Esophagus squamous epithelium (tissue), 5 donors: ENCODE results near the gene AIP. TPM values are rescaled to one million over a fixed set of nuclear protein-coding genes. Genes with fewer than 3 reads are reported as not detected.

Experiments
- DNase-seq: peaks from one replicate; lab custom pipeline; 2025; lab: John Stamatoyannopoulos, UW
- H3K27ac ChIP-seq, 4 donors: fragments of 200-600 bp; sonication (generic); one replicate each; pipeline ENCODE4 v1.5.1; 2016 to 2019; ENCODE audit warnings: mild to moderate bottlenecking in 1 of 4
- H3K27me3 ChIP-seq, 4 donors: fragments of 200-600 bp; sonication (generic); 1 replicate in 3 of 4; 2 replicates in 1 of 4; pipeline versions ENCODE4 v1.5.1 to v1.6.0; 2017 to 2021; ENCODE audit warnings: antibody characterized with exemption in 1 of 4
- H3K36me3 ChIP-seq, 3 donors: fragments of 200-600 bp; sonication (generic); one replicate each; pipeline ENCODE4 v1.5.1; 2016 to 2019
- H3K4me1 ChIP-seq, 3 donors: fragments of 200-600 bp; sonication (generic); one replicate each; pipeline ENCODE4 v1.5.1; 2017 to 2019
- H3K4me3 ChIP-seq, 4 donors: fragments of 200-600 bp; sonication (generic); 1 replicate in 3 of 4; 2 replicates in 1 of 4; pipeline ENCODE4 v1.5.1; 2016 to 2019; ENCODE audit warnings: mild to moderate bottlenecking in 2 of 4, moderate library complexity in 1 of 4
- H3K9me3 ChIP-seq, 3 donors: fragments of 200-600 bp; sonication (generic); one replicate each; pipeline ENCODE4 v1.5.1; 2016 to 2019
- POLR2A ChIP-seq, 4 donors: fragments of 450-650 bp; IDR thresholded peaks; one replicate each; pipeline ENCODE4 v1.6.1; 2017; ENCODE audit warnings: antibody characterized with exemption in 4 of 4, mild to moderate bottlenecking in 4 of 4, moderate library complexity in 3 of 4
- WGBS, 2 donors: methylation state at CpG; one replicate each; pipeline ENCODE4 v1.1.5; 2018; 5-methylcytosine and 5-hydroxymethylcytosine counted together
- intact Hi-C: fragments of 100-400 bp; cut with DNase I; formaldehyde crosslinking; loops from one replicate; pipeline ENCODE4 v1.15.0; 2022
- total RNA-seq, 4 donors: library from RNA; depleted of rRNA; stranded (reverse); fragments of >200 nt; gene quantifications; one replicate each; pipeline ENCODE4 v1.1.0, GENCODE V29; 2016
- TF ChIP-seq, protein P1 (sequence below), 6 experiments: fragments of 450-650 bp in 4 of 6; fragments of 200-600 bp in 2 of 6; sonication (generic) in 2 of 6; IDR thresholded peaks; one replicate each; pipeline ENCODE4 v1.5.1; 2016 to 2019; ENCODE audit warnings: antibody characterized with exemption in 6 of 6, mild to moderate bottlenecking in 4 of 6, moderate library complexity in 4 of 6
- donor health status: DM: yes; HTN: yes; CAD: no.

AIP gene
- total RNA-seq, 4 donors from 2014 or later, result 16.8 to 63.3 (median 28.3) TPM

DNA sequence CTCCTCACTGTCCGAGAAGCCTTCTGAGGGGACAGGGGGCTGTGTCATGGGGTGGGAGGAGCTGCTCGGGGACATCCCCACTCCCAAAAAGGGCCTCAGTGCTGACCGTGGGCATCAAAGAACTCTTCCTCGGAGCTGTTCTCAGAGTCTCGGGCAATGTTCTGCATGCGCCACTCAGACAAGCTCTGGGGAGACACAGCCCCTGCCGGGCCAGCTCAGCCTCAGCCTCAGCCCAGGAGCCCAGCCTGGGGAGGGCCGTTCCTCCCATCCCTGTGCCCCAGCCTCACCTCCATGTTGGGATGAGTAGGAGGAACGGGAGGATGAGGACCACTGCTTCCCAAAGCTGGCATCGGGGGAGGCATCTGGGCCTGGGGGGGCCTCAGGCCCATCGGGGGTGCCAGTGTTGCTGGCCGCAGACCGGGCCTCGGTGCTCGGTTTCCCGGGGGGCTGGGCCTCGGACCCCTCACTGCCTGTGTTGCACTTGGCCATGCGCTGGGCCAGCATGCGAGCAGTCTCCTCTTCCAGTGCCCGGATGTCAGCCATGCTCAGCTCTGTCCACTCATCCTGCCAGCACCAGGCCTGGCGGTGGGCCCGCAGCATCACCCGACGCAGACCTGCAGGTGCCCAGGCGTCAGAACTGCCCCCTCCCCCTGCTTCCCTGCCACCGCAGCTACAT is 17.1 kb downstream of the AIP start:
- H3K4me3 ChIP-seq, result no peak overlapping the region
- no peak for TF ChIP-seq POLR2A (IDR thresholded peaks at IDR 0.05)
- TF ChIP-seq, protein P1, sequence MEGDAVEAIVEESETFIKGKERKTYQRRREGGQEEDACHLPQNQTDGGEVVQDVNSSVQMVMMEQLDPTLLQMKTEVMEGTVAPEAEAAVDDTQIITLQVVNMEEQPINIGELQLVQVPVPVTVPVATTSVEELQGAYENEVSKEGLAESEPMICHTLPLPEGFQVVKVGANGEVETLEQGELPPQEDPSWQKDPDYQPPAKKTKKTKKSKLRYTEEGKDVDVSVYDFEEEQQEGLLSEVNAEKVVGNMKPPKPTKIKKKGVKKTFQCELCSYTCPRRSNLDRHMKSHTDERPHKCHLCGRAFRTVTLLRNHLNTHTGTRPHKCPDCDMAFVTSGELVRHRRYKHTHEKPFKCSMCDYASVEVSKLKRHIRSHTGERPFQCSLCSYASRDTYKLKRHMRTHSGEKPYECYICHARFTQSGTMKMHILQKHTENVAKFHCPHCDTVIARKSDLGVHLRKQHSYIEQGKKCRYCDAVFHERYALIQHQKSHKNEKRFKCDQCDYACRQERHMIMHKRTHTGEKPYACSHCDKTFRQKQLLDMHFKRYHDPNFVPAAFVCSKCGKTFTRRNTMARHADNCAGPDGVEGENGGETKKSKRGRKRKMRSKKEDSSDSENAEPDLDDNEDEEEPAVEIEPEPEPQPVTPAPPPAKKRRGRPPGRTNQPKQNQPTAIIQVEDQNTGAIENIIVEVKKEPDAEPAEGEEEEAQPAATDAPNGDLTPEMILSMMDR (IDR thresholded peaks at IDR 0.05), result no peak
- no peaks in the 10 kb centered on the region for H3K9me3 ChIP-seq
- intact Hi-C loops, result loop anchor here (5.0 kb wide), 1 partner anchor 98 kb away; the partner anchor contains the start of genes PPP1CA and TBC1D10C
- no peak for DNase-seq
- no peak overlapping the region for H3K27ac ChIP-seq
- peaks cover 0 to 34% (median 0%) of the 10 kb centered on the region in 4 donors for H3K27me3 ChIP-seq
- peaks cover 5 to 20% (median 17%) of the 10 kb centered on the region in 3 donors for H3K4me1 ChIP-seq
- H3K36me3 ChIP-seq, result peaks cover 4 to 79% (median 8%) of the 10 kb centered on the region in 3 donors
- WGBS, 2 donors, result 100% methylated on average over 2 of the region's 26 CpGs; no CpG with 5 or more reads in 1 of the 2 donors

DNA sequence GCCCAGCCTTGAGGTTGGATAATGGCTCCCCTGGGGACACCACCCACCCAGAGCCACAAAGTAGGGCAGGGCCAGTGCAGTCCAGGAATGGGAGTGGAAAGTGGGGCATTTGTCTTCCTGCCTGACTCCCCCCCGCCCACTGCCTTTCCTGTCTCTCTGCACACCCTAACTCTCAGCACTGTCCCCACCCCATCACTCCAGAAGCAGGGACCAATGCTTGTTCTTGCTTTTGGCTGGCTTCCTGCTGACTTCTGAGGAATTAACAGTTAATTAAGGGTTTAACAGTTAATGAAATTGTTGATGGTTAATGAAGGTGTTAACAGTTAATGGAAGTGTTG is 17.6 kb downstream of the AIP start:
- Histone ChIP-seq H3K9me3 (no peaks in the 10 kb centered on the region), H3K36me3 (peaks cover 4 to 74% (median 8%) of the 10 kb centered on the region in 3 donors), H3K27ac (no peak overlapping the region), H3K27me3 (peaks cover 0 to 38% (median 0%) of the 10 kb centered on the region in 4 donors), H3K4me1 (peaks cover 6 to 25% (median 19%) of the 10 kb centered on the region in 3 donors), H3K4me3 (no peak overlapping the region)
- no peak for TF ChIP-seq POLR2A (IDR thresholded peaks at IDR 0.05)
- TF ChIP-seq, protein P1 (IDR thresholded peaks at IDR 0.05), result no peak
- no peak for DNase-seq
- intact Hi-C loops, result loop anchor here (5.0 kb wide), 1 partner anchor 98 kb away; the partner anchor contains the start of genes PPP1CA and TBC1D10C
- WGBS, 2 donors, result 86% methylated on average over 1 of the region's 1 CpG; no CpG with 5 or more reads in 1 of the 2 donors

DNA sequence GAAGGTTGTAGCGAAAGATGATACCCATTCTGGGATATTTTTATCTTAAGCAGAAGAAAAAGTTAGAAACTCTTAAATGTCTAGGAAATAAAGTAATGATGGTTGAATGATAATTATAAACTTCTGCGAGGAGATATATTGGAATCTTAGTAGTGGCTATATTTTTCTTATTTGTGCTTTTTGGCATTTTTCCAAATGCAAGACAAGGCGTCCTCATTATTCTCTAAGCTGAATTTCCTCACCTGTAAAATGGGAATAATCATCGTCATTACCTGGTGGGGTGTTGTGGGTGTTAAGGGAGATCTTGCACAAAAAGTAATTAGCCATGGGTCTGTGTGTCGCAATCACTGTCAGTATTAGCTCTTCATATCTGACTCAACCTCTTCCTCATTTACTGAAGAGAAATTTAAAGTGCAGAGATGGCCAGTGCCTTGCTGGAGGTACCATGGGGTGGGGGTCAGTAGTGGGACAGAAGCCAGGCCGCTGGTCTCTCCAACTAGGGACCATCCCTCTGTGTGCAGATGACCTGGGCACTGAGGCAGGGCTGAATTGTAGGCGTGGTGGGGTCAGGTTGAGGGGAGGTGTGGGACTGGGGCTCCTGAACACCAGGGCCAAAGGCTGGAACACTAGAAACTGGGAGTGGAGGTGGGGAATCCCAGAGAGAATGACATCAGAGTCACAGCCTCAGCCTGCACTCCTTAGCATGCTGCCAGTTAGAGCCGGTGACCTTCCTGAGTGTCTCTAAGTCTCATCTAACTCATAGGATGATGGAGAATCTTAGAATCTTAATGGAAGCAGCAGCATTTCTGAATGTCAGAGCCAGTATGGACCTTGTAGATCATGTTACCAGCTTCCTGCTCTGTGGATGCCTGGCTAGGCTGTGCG is 18.2 kb downstream of the AIP start:
- peaks cover 0 to 38% (median 0%) of the 10 kb centered on the region in 4 donors for H3K27me3 ChIP-seq
- no peaks in the 10 kb centered on the region for H3K9me3 ChIP-seq
- no peak for DNase-seq
- WGBS, 2 donors, result 83 to 87% methylated on average over 7 to 9 of the region's 9 CpGs
- H3K4me3 ChIP-seq, result no peak overlapping the region
- intact Hi-C loops, result loop anchor here (5.0 kb wide), 1 partner anchor 99 kb away; the partner anchor contains the start of genes PPP1CA and TBC1D10C
- TF ChIP-seq, protein P1 (IDR thresholded peaks at IDR 0.05), result no peak
- TF ChIP-seq POLR2A (IDR thresholded peaks at IDR 0.05), result no peak
- H3K36me3 ChIP-seq, result peaks cover 4 to 67% (median 8%) of the 10 kb centered on the region in 3 donors
- peaks cover 12 to 31% (median 25%) of the 10 kb centered on the region in 3 donors for H3K4me1 ChIP-seq
- H3K27ac ChIP-seq, result no peak overlapping the region

DNA sequence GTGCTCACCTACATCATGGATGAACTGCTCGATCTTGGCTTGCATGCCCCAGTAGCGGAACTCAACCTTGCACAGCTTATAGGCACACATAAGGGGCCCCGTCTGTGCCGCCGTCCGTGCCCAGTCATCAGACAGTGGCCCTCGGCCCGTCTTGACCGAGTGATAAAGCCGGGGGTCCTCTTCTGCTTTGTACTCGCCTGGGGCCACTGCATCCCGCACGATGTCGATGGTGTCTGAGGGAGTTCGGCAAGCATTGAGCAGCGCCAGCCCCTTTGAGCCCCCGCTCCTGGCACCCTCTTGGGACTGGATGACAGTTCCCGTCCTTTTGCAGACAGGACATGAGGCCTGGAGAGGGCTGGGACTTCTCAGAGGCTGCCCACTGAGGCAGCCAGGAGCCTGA is 19.0 kb downstream of the AIP start:
- intact Hi-C loops, result loop anchor here (5.0 kb wide), 1 partner anchor 100 kb away; the partner anchor contains the start of genes PPP1CA and TBC1D10C
- H3K36me3 ChIP-seq, result peaks cover 4 to 64% (median 8%) of the 10 kb centered on the region in 3 donors

More for the DNA sequence above, 19.0 kb downstream of the AIP start:
- H3K27ac ChIP-seq, result no peak overlapping the region
- no peak for TF ChIP-seq POLR2A (IDR thresholded peaks at IDR 0.05)
- TF ChIP-seq, protein P1 (IDR thresholded peaks at IDR 0.05), result no peak
- peaks cover 20 to 39% (median 33%) of the 10 kb centered on the region in 3 donors for H3K4me1 ChIP-seq
- no peaks in the 10 kb centered on the region for H3K9me3 ChIP-seq
- 95% methylated on average over 11 to 13 of the region's 18 CpGs for WGBS, 2 donors
- no peak overlapping the region for H3K4me3 ChIP-seq
- no peak for DNase-seq
- H3K27me3 ChIP-seq, result peaks cover 0 to 38% (median 0%) of the 10 kb centered on the region in 4 donors
